ENCODE data around the gene LTV1.
"Not testable (repeated sequence)": the region's sequence is repeated elsewhere in the genome, so short reads cannot be mapped to it uniquely, and the experiment has no call there.

The LTV1 gene

DNA sequence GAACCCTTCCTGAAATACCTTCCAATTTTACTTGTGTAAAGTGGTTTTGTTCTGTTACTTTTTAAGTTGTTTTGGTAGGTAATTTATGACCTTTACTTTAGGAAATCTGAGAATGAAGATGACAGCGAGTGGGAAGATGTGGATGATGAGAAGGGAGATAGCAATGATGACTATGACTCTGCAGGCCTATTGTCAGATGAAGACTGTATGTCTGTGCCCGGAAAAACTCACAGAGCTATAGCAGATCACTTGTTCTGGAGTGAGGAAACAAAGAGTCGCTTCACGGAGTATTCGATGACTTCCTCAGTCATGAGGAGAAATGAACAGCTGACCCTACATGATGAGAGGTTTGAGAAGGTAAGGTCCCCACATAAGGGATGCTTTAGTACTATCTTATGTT, 14.5 kb downstream of the LTV1 start:
- no peak overlapping the region for H2AFZ ChIP-seq
- no peaks in the 10 kb centered on the region for H3K27me3 ChIP-seq (ENCODE audit: control insufficient read depth, insufficient read depth, low read length)
- no peak overlapping the region for H3K4me2 ChIP-seq (ENCODE audit: low read length)
- TF ChIP-seq, protein P1, sequence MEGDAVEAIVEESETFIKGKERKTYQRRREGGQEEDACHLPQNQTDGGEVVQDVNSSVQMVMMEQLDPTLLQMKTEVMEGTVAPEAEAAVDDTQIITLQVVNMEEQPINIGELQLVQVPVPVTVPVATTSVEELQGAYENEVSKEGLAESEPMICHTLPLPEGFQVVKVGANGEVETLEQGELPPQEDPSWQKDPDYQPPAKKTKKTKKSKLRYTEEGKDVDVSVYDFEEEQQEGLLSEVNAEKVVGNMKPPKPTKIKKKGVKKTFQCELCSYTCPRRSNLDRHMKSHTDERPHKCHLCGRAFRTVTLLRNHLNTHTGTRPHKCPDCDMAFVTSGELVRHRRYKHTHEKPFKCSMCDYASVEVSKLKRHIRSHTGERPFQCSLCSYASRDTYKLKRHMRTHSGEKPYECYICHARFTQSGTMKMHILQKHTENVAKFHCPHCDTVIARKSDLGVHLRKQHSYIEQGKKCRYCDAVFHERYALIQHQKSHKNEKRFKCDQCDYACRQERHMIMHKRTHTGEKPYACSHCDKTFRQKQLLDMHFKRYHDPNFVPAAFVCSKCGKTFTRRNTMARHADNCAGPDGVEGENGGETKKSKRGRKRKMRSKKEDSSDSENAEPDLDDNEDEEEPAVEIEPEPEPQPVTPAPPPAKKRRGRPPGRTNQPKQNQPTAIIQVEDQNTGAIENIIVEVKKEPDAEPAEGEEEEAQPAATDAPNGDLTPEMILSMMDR (IDR thresholded peaks at IDR 0.05) = no peak
- no peak overlapping the region for H3K4me3 ChIP-seq (ENCODE audit: low read depth, low read length)
- no peak overlapping the region for H3K27ac ChIP-seq
- H3K9ac ChIP-seq = no peak overlapping the region
- no peaks in the 10 kb centered on the region for H3K9me3 ChIP-seq (ENCODE audit: control insufficient read depth, low read length)
- H3K4me1 ChIP-seq = no peaks in the 10 kb centered on the region
- H3K79me2 ChIP-seq = no peaks in the 10 kb centered on the region
- no peaks in the 10 kb centered on the region for H3K36me3 ChIP-seq (ENCODE audit: control insufficient read depth, insufficient read depth, low read length)

DNA sequence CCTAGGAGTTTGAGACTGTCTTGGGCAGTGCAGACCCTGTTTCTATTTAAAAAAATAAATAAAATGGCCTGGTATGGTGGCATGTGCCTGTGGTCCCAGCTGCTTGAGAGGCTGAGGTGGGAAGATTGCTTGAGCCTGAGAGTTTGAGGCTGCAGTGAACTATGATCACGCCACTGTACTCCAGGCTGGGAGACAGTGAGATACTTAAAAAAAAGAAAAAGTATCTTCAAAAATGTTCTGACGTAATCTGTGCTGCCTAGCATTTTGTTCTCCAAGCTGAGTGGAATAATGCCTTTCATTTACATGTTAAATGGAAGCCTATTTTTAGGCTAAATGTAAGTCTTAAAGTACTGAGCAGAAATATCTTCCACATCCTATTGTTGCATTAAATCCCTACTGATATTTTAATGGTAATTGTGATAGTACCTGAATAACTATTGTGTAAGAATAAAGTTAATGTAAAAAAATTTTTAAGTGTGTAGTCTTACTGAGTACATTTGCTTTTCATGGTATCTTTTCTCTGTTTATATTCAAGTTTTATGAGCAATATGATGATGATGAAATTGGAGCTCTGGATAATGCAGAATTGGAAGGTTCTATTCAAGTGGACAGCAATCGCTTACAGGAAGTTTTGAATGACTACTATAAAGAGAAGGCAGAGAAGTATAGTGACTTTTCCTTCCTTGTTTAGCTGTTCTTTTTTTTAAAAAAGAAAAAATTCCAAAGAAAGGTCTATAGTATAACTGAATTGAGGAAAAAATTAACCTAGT, 16.9 kb downstream of the LTV1 start:
- H3K4me2 ChIP-seq (ENCODE audit: low read length) = no peak overlapping the region
- no peak overlapping the region for H3K9ac ChIP-seq
- H3K27me3 ChIP-seq (ENCODE audit: control insufficient read depth, insufficient read depth, low read length) = no peaks in the 10 kb centered on the region
- H3K27ac ChIP-seq = no peak overlapping the region
- H2AFZ ChIP-seq = no peak overlapping the region
- H3K36me3 ChIP-seq (ENCODE audit: control insufficient read depth, insufficient read depth, low read length) = no peaks in the 10 kb centered on the region
- TF ChIP-seq, protein P1 (IDR thresholded peaks at IDR 0.05) = no peak
- no peaks in the 10 kb centered on the region for H3K9me3 ChIP-seq (ENCODE audit: control insufficient read depth, low read length)
- H3K4me1 ChIP-seq = no peaks in the 10 kb centered on the region
- no peaks in the 10 kb centered on the region for H3K79me2 ChIP-seq
- no peak overlapping the region for H3K4me3 ChIP-seq (ENCODE audit: low read depth, low read length)

DNA sequence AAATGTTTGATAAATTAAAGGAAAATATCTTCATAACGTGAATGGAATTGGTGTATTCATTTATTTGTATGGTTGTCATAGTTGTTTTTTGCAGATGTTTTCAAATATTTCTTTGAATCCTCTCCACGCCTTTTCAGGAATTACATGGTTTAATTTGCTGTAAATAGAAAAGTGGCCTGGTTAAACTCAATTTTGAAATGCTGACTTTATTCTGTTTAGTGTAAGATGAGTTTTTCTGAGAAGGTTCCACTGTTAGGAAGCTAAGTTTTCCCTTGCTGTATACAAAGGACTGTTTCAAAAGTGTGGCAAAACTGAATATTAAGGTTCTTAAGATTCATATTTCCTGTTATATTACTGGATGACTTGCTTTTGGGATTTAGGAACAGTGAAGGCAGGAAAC, 20.6 kb downstream of the LTV1 start:
- Histone ChIP-seq H3K27ac (no peak overlapping the region), H3K36me3 (ENCODE audit: control insufficient read depth, insufficient read depth, low read length) (no peaks in the 10 kb centered on the region)

DNA sequence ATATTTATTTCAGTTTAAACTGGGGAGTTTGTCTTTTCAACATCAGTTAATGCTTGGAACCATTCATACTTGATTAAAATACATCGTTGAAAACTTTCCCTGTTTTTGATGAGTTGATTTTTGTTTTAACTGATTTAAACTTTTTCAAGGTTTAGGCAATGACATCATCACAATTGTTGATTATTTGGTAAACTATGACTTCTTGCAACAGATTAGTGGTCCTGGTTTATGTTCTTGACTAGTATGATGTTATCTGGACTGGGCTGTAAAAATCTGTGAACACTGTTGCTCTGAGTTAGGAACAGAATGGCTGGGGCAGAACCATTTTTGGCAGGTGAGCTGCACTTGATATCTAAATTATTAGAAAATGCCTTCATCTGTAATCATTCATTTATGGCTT, 21.1 kb downstream of the LTV1 start, which contains the start of gene ZC2HC1B:
Gene ZC2HC1B (plus strand): TSS at position 241 of the 400 bp plus-strand sequence. CDS start 66 bp downstream, at position 307.
- Histone ChIP-seq H3K9me3 (ENCODE audit: control insufficient read depth, low read length) (no peaks in the 10 kb centered on the region), H3K9ac (no peak within 1 kb of the TSS), H3K4me3 (ENCODE audit: low read depth, low read length) (no peak within 1 kb of the TSS), H3K27me3 (ENCODE audit: control insufficient read depth, insufficient read depth, low read length) (no peaks in the 10 kb centered on the region), H3K79me2 (no peaks in the 10 kb centered on the region), H3K36me3 (ENCODE audit: control insufficient read depth, insufficient read depth, low read length) (no peaks in the 10 kb centered on the region), H3K27ac (no peak within 1 kb of the TSS), H3K4me2 (ENCODE audit: low read length) (no peak within 1 kb of the TSS), H2AFZ (no peak within 1 kb of the TSS), H3K4me1 (no peaks in the 10 kb centered on the region)
- TF ChIP-seq, protein P1 (IDR thresholded peaks at IDR 0.05) = no peak

More for the DNA sequence above, 20.6 kb downstream of the LTV1 start:
- no peaks in the 10 kb centered on the region for H3K4me1 ChIP-seq
- no peak overlapping the region for H2AFZ ChIP-seq
- no peaks in the 10 kb centered on the region for H3K27me3 ChIP-seq (ENCODE audit: control insufficient read depth, insufficient read depth, low read length)
- no peaks in the 10 kb centered on the region for H3K9me3 ChIP-seq (ENCODE audit: control insufficient read depth, low read length)
- no peak overlapping the region for H3K4me3 ChIP-seq (ENCODE audit: low read depth, low read length)
- H3K9ac ChIP-seq = no peak overlapping the region
- no peak overlapping the region for H3K4me2 ChIP-seq (ENCODE audit: low read length)
- TF ChIP-seq, protein P1 (IDR thresholded peaks at IDR 0.05) = no peak
- H3K79me2 ChIP-seq = no peaks in the 10 kb centered on the region

DNA sequence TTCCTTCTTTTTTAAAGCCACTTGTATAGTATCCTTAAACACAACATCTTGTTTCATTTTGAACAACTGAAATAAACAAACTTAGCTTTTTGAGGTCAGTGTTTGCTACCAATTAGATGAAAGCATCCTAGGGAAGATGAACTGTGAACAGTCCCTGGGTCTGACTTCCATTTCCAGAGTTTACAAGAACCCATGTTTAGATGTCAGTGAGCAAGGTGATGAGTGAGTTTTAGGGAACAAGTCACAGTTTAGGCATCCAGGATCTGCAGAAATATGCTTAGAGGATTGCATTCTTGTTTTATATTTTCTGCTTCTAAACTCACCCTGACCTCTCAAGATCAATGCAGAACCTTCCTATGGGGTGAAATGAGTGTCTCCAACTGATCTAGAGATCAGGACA, 24.1 kb downstream of the LTV1 start:
- TF ChIP-seq, protein P1 (IDR thresholded peaks at IDR 0.05) = no peak
- H3K27me3 ChIP-seq (ENCODE audit: control insufficient read depth, insufficient read depth, low read length) = no peaks in the 10 kb centered on the region
- no peak overlapping the region for H3K27ac ChIP-seq
- H3K4me2 ChIP-seq (ENCODE audit: low read length) = no peak overlapping the region
- no peaks in the 10 kb centered on the region for H3K4me1 ChIP-seq
- no peaks in the 10 kb centered on the region for H3K9me3 ChIP-seq (ENCODE audit: control insufficient read depth, low read length)
- H3K9ac ChIP-seq = no peak overlapping the region
- H3K36me3 ChIP-seq (ENCODE audit: control insufficient read depth, insufficient read depth, low read length) = no peaks in the 10 kb centered on the region
- no peak overlapping the region for H2AFZ ChIP-seq
- no peak overlapping the region for H3K4me3 ChIP-seq (ENCODE audit: low read depth, low read length)
- no peaks in the 10 kb centered on the region for H3K79me2 ChIP-seq

DNA sequence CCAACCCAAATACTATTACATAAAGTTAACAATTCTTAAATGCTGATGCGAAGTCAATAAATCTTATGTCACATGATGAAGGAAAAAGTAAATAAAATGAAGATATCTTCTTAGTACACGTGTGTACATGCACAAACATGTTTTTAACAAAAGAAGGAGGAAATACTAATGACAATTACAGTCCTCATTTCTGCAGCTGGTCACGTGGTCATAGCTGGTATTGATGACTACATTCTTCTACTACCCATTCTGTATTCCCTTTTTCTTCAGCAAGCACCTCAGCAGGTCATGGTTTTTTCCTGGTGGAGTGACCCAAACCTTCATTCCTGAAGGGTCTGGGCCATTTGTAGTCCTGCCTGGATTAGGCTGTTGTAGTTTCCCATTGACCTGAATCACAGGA, 25.7 kb downstream of the LTV1 start:
- not testable (repeated sequence) for H3K36me3 ChIP-seq (ENCODE audit: control insufficient read depth, insufficient read depth, low read length); H3K9me3 ChIP-seq (ENCODE audit: control insufficient read depth, low read length); H3K4me2 ChIP-seq (ENCODE audit: low read length); H3K4me3 ChIP-seq (ENCODE audit: low read depth, low read length); H3K27ac ChIP-seq; H2AFZ ChIP-seq; H3K79me2 ChIP-seq; H3K27me3 ChIP-seq (ENCODE audit: control insufficient read depth, insufficient read depth, low read length); H3K4me1 ChIP-seq; H3K9ac ChIP-seq

DNA sequence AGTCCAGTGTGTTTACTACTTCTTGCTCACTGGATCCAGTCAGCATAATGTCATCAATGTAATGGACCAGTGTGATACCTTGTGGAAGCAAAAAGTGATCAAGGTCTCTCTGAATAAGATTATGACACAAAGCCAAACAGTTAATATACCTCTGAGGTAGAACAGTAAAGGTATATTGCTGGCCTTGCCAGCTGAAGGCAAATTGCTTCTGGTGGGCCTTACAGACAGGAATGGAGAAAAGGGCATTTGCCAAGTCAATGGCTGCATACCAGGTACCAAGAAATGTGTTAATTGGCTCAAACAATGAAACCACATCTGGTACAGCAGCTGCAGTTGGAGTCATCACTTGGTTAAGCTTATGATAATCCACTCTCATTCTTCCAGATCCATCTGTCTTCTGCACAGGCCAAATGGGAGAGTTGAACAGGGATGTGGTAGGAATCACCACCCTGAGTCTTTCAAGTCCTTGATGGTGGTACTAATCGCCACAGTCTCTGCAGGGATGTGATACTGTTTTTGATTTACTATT, 28.1 kb downstream of the LTV1 start:
- H3K4me3 ChIP-seq (ENCODE audit: low read depth, low read length); H3K9ac ChIP-seq; H2AFZ ChIP-seq; H3K27ac ChIP-seq; H3K79me2 ChIP-seq; H3K36me3 ChIP-seq (ENCODE audit: control insufficient read depth, insufficient read depth, low read length); H3K4me1 ChIP-seq; H3K9me3 ChIP-seq (ENCODE audit: control insufficient read depth, low read length); H3K27me3 ChIP-seq (ENCODE audit: control insufficient read depth, insufficient read depth, low read length); H3K4me2 ChIP-seq (ENCODE audit: low read length): not testable (repeated sequence)

Measured in parathyroid adenoma (tissue), 2 donors.